ENCODE measurements around the gene KCNF1.

- TF ChIP-seq POLR2A (IDR thresholded peaks at IDR 0.05), result no peak
- no peak for TF ChIP-seq CTCF (IDR thresholded peaks at IDR 0.05)
Measured at GRCh38 chr2:10918661-10919409, 7.1 kb downstream of the KCNF1 start.

Data from tibial nerve (tissue), 3 donors.